Gastrocnemius medialis (tissue), 4 donors: ENCODE data around the gene MYDGF.
A peak's percentile ranks its signal among the peaks of the same experiment; 100 is the strongest.

Experiments used
- CTCF ChIP-seq, 5 experiments: fragments of 450-650 bp in 3 of 5; fragments of 200-600 bp in 2 of 5; sonication (generic) in 2 of 5; IDR thresholded peaks in 4 of 5; conservative IDR thresholded peaks in 1 of 5; 1 replicate in 4 of 5; 2 replicates in 1 of 5; pipeline ENCODE4 v1.5.1; 2016 to 2019; ENCODE audit warnings: antibody characterized with exemption in 5 of 5, mild to moderate bottlenecking in 3 of 5, moderate library complexity in 3 of 5
- POLR2A ChIP-seq, 2 donors: fragments of 450-650 bp; IDR thresholded peaks; one replicate each; pipeline ENCODE4 v1.6.1; 2017; ENCODE audit warnings: antibody characterized with exemption in 2 of 2, mild to moderate bottlenecking in 2 of 2, moderate library complexity in 2 of 2

GRCh38 chr19:4693471-4694121 lies 23.5 kb upstream of the MYDGF start:
- TF ChIP-seq CTCF (IDR thresholded peaks at IDR 0.05 in 4 of 5, conservative IDR thresholded peaks at IDR 0.05 in 1 of 5) (no peak), POLR2A (IDR thresholded peaks at IDR 0.05) (peak in 1 of 2 donors; percentile 16)
